HG02970 (cell line): ENCODE measurements around the gene ENPP6.
"Not testable (repeated sequence)": the region's sequence is repeated elsewhere in the genome, so short reads cannot be mapped to it uniquely, and the experiment has no call there.

Source experiments
- ATAC-seq: cut with Tn5 transposase; IDR thresholded peaks from one replicate; pipeline ENCODE4 v1.9.1; 2021; ENCODE audit warnings: mild to moderate bottlenecking, moderate library complexity, moderate number of reproducible peaks; ENCODE audit not compliant: unreplicated experiment, low FRiP score

ENPP6 gene

GRCh38 chr4:184151988-184152485 lies 65.6 kb downstream of the ENPP6 start:
- ATAC-seq: no peak

GRCh38 chr4:184150102-184150839 lies 67.4 kb downstream of the ENPP6 start:
- ATAC-seq: no peak

- ATAC-seq: no peak
Observed at GRCh38 chr4:184148738-184149637, 68.7 kb downstream of the ENPP6 start.

GRCh38 chr4:184147858-184148737 lies 69.6 kb downstream of the ENPP6 start:
- no peak for ATAC-seq

GRCh38 chr4:184146951-184147350 lies 70.7 kb downstream of the ENPP6 start:
- ATAC-seq: no peak

- no peak for ATAC-seq
Observed at GRCh38 chr4:184145596-184145995, 72.1 kb downstream of the ENPP6 start.

- ATAC-seq: no peak
Observed at GRCh38 chr4:184143770-184144564, 73.7 kb downstream of the ENPP6 start.

GRCh38 chr4:184142121-184143000 lies 75.3 kb downstream of the ENPP6 start:
- no peak for ATAC-seq

- not testable (repeated sequence) for ATAC-seq
Observed at GRCh38 chr4:184140901-184141300, 76.8 kb downstream of the ENPP6 start.

GRCh38 chr4:184136525-184136924 lies 81.1 kb downstream of the ENPP6 start:
- no peak for ATAC-seq

GRCh38 chr4:184126800-184127199 lies 90.9 kb downstream of the ENPP6 start:
- ATAC-seq: no peak

GRCh38 chr4:184122631-184123408 lies 94.9 kb downstream of the ENPP6 start:
- ATAC-seq: no peak

- no peak for ATAC-seq
Observed at GRCh38 chr4:184120549-184121127, 97.0 kb downstream of the ENPP6 start.

- no peak for ATAC-seq
Observed at GRCh38 chr4:184117662-184118199, 99.9 kb downstream of the ENPP6 start.

- no peak for ATAC-seq
Observed at GRCh38 chr4:184115399-184115798, 102.3 kb downstream of the ENPP6 start.

GRCh38 chr4:184114431-184114830 lies 103.2 kb downstream of the ENPP6 start:
- no peak for ATAC-seq

GRCh38 chr4:184112006-184112550 lies 105.6 kb downstream of the ENPP6 start:
- no peak for ATAC-seq
